H1 (cell line): ENCODE measurements around the gene CCDC9B. TPM values are rescaled to one million over a fixed set of nuclear protein-coding genes. Genes with fewer than 3 reads are reported as not detected.

Source experiments
- CTCF ChIA-PET: fragments of 300-600 bp; sonication (Branson Sonifier 250); formaldehyde crosslinking; loops from one replicate; lab custom pipeline; 2021; ENCODE audit not compliant: partially characterized antibody; lab: Charles Lee
- POLR2A ChIA-PET: fragments of 300-600 bp; sonication (Branson Sonifier 250); formaldehyde crosslinking; loops from one replicate; lab custom pipeline; 2021; ENCODE audit warnings: inconsistent platforms; ENCODE audit not compliant: partially characterized antibody; lab: Charles Lee
- DNase-seq, 2 experiments: peaks; one replicate each; pipeline versions ENCODE4 v3.0.0 to v3.0.0-alpha.2; 2010 to 2022; ENCODE audit warnings: low spot score in 2 of 2, low read depth in 1 of 2, mixed read lengths in 1 of 2
- FAIRE-seq: peaks from 2 replicates; lab custom pipeline; 2011; peaks lifted over from hg19 to GRCh38; lab: Jason Lieb, UNC
- H2AFZ ChIP-seq: 2 replicates; pipeline ENCODE4 v1.8.1; 2012; ENCODE audit warnings: low read length, inconsistent platforms
- H2AK5ac ChIP-seq: 2 replicates; pipeline ENCODE4 v1.6.1; 2013; ENCODE audit warnings: low read depth, low read length
- H2BK120ac ChIP-seq: replicated peaks from 2 replicates; pipeline ENCODE3; 2013; ENCODE audit warnings: low read depth, low read length, inconsistent platforms
- H2BK12ac ChIP-seq: 2 replicates; pipeline ENCODE4 v1.6.1; 2013; ENCODE audit warnings: low read depth, low read length
- H2BK15ac ChIP-seq: 2 replicates; pipeline ENCODE4 v1.6.1; 2013; ENCODE audit warnings: low read length
- H2BK20ac ChIP-seq: 2 replicates; pipeline ENCODE4 v1.6.1; 2013; ENCODE audit warnings: low read length
- H2BK5ac ChIP-seq: 2 replicates; pipeline ENCODE4 v1.6.1; 2013; ENCODE audit warnings: low read depth, low read length
- H3K14ac ChIP-seq: 2 replicates; pipeline ENCODE4 v1.6.1; 2013; ENCODE audit warnings: inconsistent platforms; ENCODE audit not compliant: insufficient read length
- H3K18ac ChIP-seq: 2 replicates; pipeline ENCODE4 v1.6.1; 2013; ENCODE audit warnings: low read length; ENCODE audit errors: extremely low read depth
- H3K23ac ChIP-seq: 2 replicates; pipeline ENCODE4 v1.6.1; 2013; ENCODE audit warnings: inconsistent platforms; ENCODE audit not compliant: insufficient read length
- H3K23me2 ChIP-seq: 2 replicates; pipeline ENCODE4 v1.6.1; 2013; ENCODE audit warnings: low read depth, low read length
- H3K27ac ChIP-seq: 2 replicates; pipeline ENCODE4 v1.6.1; 2011; ENCODE audit warnings: low read depth, low read length, inconsistent platforms
- H3K27me3 ChIP-seq, 4 experiments: replicated peaks in 1 of 4; 1 replicate in 1 of 4; 2 replicates in 3 of 4; pipeline versions ENCODE4 v1.6.1 to v1.8.1; 2011 to 2013; ENCODE audit warnings: low read length in 3 of 4, mild to moderate bottlenecking in 3 of 4, inconsistent platforms in 2 of 4, mixed read lengths in 2 of 4, moderate library complexity in 1 of 4; ENCODE audit not compliant: control insufficient read depth in 3 of 4, insufficient read depth in 3 of 4; ENCODE audit errors: extremely low read depth in 1 of 4
- H3K36me3 ChIP-seq, 4 experiments: 2 replicates each; pipeline versions ENCODE4 v1.6.1 to v1.8.1; 2011 to 2013; ENCODE audit warnings: mild to moderate bottlenecking in 4 of 4, low read length in 3 of 4, moderate library complexity in 2 of 4, control low read depth in 1 of 4, inconsistent platforms in 1 of 4; ENCODE audit not compliant: insufficient read depth in 4 of 4, control insufficient read depth in 2 of 4
- H3K4ac ChIP-seq: replicated peaks from 2 replicates; pipeline ENCODE3; 2013; ENCODE audit warnings: low read length, low read depth, mixed read lengths, inconsistent platforms; ENCODE audit not compliant: insufficient read length
- H3K4me1 ChIP-seq, 4 experiments: replicated peaks in 1 of 4; 1 replicate in 1 of 4; 2 replicates in 3 of 4; pipeline versions ENCODE4 v1.6.1 to v1.8.1; 2011 to 2013; ENCODE audit warnings: low read length in 3 of 4, inconsistent platforms in 2 of 4, mixed read lengths in 1 of 4; ENCODE audit not compliant: insufficient read depth in 4 of 4, control insufficient read depth in 3 of 4
- H3K4me2 ChIP-seq, 2 experiments: 2 replicates each; pipeline versions ENCODE4 v1.6.1 to v1.8.1; 2011 to 2013; ENCODE audit warnings: low read depth in 2 of 2, low read length in 2 of 2, control low read depth in 1 of 2, inconsistent platforms in 1 of 2, mild to moderate bottlenecking in 1 of 2; ENCODE audit not compliant: insufficient read depth in 1 of 2
- H3K4me3 ChIP-seq, 4 experiments: fragments of 200-600, 300-600 bp in 1 of 4; sonication (generic), shearing (Covaris generic), sonication (Bioruptor Twin) in 1 of 4; 2 replicates each; pipeline versions ENCODE4 v1.5.1 to v1.8.1; 2011 to 2016; ENCODE audit warnings: low read length in 4 of 4, low read depth in 3 of 4, control low read depth in 2 of 4, inconsistent platforms in 2 of 4, mild to moderate bottlenecking in 2 of 4, mixed read lengths in 1 of 4, moderate library complexity in 1 of 4; ENCODE audit not compliant: insufficient read depth in 2 of 4; ENCODE audit errors: extremely low read depth in 1 of 4
- H3K56ac ChIP-seq: replicated peaks from 2 replicates; pipeline ENCODE3; 2013; ENCODE audit warnings: low read depth, mild to moderate bottlenecking, mixed read lengths, low read length, inconsistent platforms; ENCODE audit not compliant: insufficient read length
- H3K79me1 ChIP-seq: 2 replicates; pipeline ENCODE4 v1.6.1; 2013; ENCODE audit warnings: low read depth, low read length, control low read depth
- H3K79me2 ChIP-seq, 2 experiments: 2 replicates each; pipeline versions ENCODE4 v1.6.1 to v1.8.1; 2012 to 2013; ENCODE audit warnings: low read length in 2 of 2, mild to moderate bottlenecking in 2 of 2, inconsistent platforms in 1 of 2; ENCODE audit not compliant: insufficient read depth in 2 of 2, control insufficient read depth in 1 of 2
- H3K9ac ChIP-seq, 4 experiments: replicated peaks in 1 of 4; 1 replicate in 1 of 4; 2 replicates in 3 of 4; pipeline versions ENCODE4 v1.6.1 to v1.8.1; 2011 to 2013; ENCODE audit warnings: low read depth in 3 of 4, low read length in 3 of 4, control low read depth in 2 of 4, mild to moderate bottlenecking in 2 of 4, moderate library complexity in 2 of 4, inconsistent platforms in 1 of 4; ENCODE audit errors: extremely low read depth in 1 of 4
- H3K9me3 ChIP-seq, 2 experiments: 2 replicates each; pipeline versions ENCODE4 v1.6.1 to v1.8.1; 2012 to 2013; ENCODE audit warnings: mild to moderate bottlenecking in 2 of 2, moderate library complexity in 2 of 2, control low read depth in 1 of 2, inconsistent platforms in 1 of 2, low read depth in 1 of 2, low read length in 1 of 2, mixed read lengths in 1 of 2; ENCODE audit not compliant: insufficient read depth in 2 of 2
- H4K20me1 ChIP-seq, 2 experiments: replicated peaks in 1 of 2; 2 replicates each; pipeline versions ENCODE3 to v1.8.1; 2011 to 2013; ENCODE audit warnings: inconsistent platforms in 2 of 2, low read length in 2 of 2, mild to moderate bottlenecking in 1 of 2; ENCODE audit not compliant: insufficient read depth in 2 of 2, control insufficient read depth in 1 of 2
- H4K5ac ChIP-seq: 2 replicates; pipeline ENCODE4 v1.6.1; 2013; ENCODE audit warnings: low read length, low read depth, mixed read lengths, inconsistent platforms; ENCODE audit not compliant: insufficient read length
- H4K8ac ChIP-seq: 2 replicates; pipeline ENCODE4 v1.8.0; 2013; ENCODE audit warnings: mild to moderate bottlenecking, moderate library complexity, low read length, inconsistent platforms; ENCODE audit not compliant: insufficient read depth; ENCODE audit errors: extremely low read depth
- H4K91ac ChIP-seq: replicated peaks from 2 replicates; pipeline ENCODE3; 2013; ENCODE audit warnings: low read length, mixed read lengths, inconsistent platforms; ENCODE audit not compliant: insufficient read length
- CTBP2 ChIP-seq: IDR thresholded peaks from 2 replicates; pipeline ENCODE4 v1.7.0; 2011; ENCODE audit warnings: borderline replicate concordance, mild to moderate bottlenecking, moderate library complexity, mixed read lengths, low read length; ENCODE audit not compliant: insufficient read depth, insufficient read length
- FOSL1 ChIP-seq: IDR thresholded peaks from 2 replicates; pipeline ENCODE4 v1.6.1; 2011; ENCODE audit warnings: mild to moderate bottlenecking, low read depth, low read length, moderate library complexity; ENCODE audit not compliant: insufficient read depth
- JUND ChIP-seq: IDR thresholded peaks from 2 replicates; pipeline ENCODE4 v1.6.1; 2011; ENCODE audit warnings: mild to moderate bottlenecking, improper control_type of control experiment, low read length
- KDM1A ChIP-seq: fragments of 200-600, 300-600 bp; sonication (generic); IDR thresholded peaks from 2 replicates; pipeline ENCODE4 v1.7.1; 2016; ENCODE audit warnings: mild to moderate bottlenecking, low read length, borderline replicate concordance
- NRF1 ChIP-seq: IDR thresholded peaks from 2 replicates; pipeline ENCODE4 v1.6.1; 2011; ENCODE audit warnings: mild to moderate bottlenecking, low read depth, low read length, improper control_type of control experiment
- RAD21 ChIP-seq, 2 experiments: IDR thresholded peaks in 1 of 2; conservative IDR thresholded peaks in 1 of 2; 2 replicates each; pipeline ENCODE4 v1.6.1; 2011; ENCODE audit warnings: low read depth in 2 of 2, low read length in 2 of 2, improper control_type of control experiment in 1 of 2, inconsistent platforms in 1 of 2, mild to moderate bottlenecking in 1 of 2, moderate library complexity in 1 of 2
- ZNF274 ChIP-seq: IDR thresholded peaks from 2 replicates; pipeline ENCODE4 v1.7.0; 2012; ENCODE audit warnings: low read length, borderline replicate concordance; ENCODE audit errors: extremely low read depth
- WGBS, 2 experiments: shearing (Covaris generic) in 1 of 2; methylation state at CpG; one replicate each; pipeline versions ENCODE4 v1.1.6 to v1.1.7; 2013 to 2015; ENCODE audit warnings: low lambda C conversion rate in 2 of 2, mixed read lengths in 2 of 2, inconsistent platforms in 1 of 2, low coverage in 1 of 2, missing lambda C conversion rate in 1 of 2; ENCODE audit not compliant: insufficient replicate concordance in 2 of 2, insufficient coverage in 1 of 2, insufficient read length in 1 of 2; ENCODE audit errors: extremely low coverage in 1 of 2, missing lambda C conversion rate in 1 of 2; 5-methylcytosine and 5-hydroxymethylcytosine counted together
- polyA plus RNA-seq, 7 experiments: library from polyadenylated mRNA; depleted of rRNA in 3 of 7; stranded (reverse) in 5 of 7; unstranded in 2 of 7; fragments of >200 nt in 5 of 7; fragments of 200-250 nt in 2 of 7; gene quantifications; 1 replicate in 5 of 7; 2 replicates in 1 of 7; 4 replicates in 1 of 7; pipeline versions ENCODE4 v1.2.1 to v1.2.3, GENCODE V29; 2011 to 2013; ENCODE audit warnings: missing spikeins in 2 of 7, mixed read lengths in 2 of 7
- total RNA-seq: library from RNA; stranded (reverse); fragmentation: NEBNext Ultra II Directional; extraction: Animal tissue kit (Norgen Biotek cat#: 25700); gene quantifications from 2 replicates; pipeline ENCODE4 v1.2.1, GENCODE V29; 2021
- TF ChIP-seq, protein P1 (sequence below): IDR thresholded peaks from 2 replicates; pipeline ENCODE4 v1.6.1; 2012; ENCODE audit warnings: low read length, inconsistent platforms

The CCDC9B gene
- total and polyA plus RNA-seq, 2 of the 8 experiments (the other 6 are each of a cell fraction or from before 2014, with no cell fraction given): 0.45 to 0.78 TPM

DNA sequence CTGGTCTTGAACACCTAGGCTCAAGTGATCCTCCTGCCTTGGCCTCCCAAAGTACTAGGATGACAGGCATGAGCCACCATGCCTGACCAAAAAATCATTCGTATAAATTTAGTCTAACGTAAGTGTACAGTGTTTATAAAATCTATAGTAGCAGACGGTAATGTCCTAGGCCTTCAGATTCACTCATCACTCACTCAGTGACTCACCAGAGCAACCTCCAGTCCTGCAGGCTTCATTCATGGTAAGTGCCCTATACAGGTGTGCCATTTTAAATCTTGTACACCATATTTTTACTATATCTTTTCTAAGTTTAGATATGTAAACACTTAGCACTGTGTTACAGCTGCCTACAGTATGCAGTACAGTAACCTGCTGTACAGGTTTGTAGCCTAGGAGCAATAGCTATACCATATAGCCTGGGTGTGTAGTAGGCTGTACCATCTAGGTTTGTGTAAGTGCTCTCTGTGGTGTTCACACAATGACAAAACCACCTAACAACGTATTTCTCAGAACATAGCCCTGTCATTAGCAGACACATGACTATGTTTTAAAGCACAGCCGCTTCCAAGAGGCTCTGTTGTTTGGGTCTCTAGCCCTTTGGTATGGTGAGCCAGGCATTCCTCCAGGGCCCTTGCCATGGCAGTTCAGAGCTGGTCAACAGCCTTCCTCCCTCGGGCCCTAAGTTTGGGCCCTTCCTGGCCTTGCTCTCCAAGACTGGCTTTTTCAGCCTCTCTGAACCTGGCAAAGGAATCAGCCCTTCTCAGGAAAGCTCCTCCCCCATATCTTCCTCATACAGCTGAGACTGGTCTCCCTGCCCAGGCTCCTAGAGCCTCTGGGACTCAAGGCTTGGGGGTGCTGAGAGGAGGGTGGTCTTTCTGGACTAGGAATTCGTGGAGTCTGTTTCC is 1.9 kb upstream of the CCDC9B start:
- Histone ChIP-seq H3K27ac (no peak overlapping the region), H4K91ac (no peak overlapping the region), H3K23me2 (no peaks in the 10 kb centered on the region), H2AFZ (no peak overlapping the region), H2AK5ac (no peak overlapping the region), H3K4ac (no peak overlapping the region), H3K4me1 (peaks cover 0 to 20% (median 12%) of the 10 kb centered on the region in 4 experiments; a peak in 6 of 7 replicates), H3K36me3 (no peaks in the 10 kb centered on the region), H3K4me3 (no peak overlapping the region), H3K4me2 (no peak overlapping the region), H3K18ac (no peak overlapping the region), H3K79me2 (no peaks in the 10 kb centered on the region), H2BK20ac (no peak overlapping the region), H3K79me1 (no peaks in the 10 kb centered on the region), H2BK120ac (no peak overlapping the region), H2BK12ac (no peak overlapping the region), H3K9ac (no peak overlapping the region), H3K14ac (no peak overlapping the region), H3K56ac (no peak overlapping the region), H4K20me1 (no peaks in the 10 kb centered on the region), H2BK15ac (no peak overlapping the region), H3K27me3 (peaks cover 0 to 4% (median 0%) of the 10 kb centered on the region in 4 experiments; a peak in 1 of 7 replicates), H3K9me3 (no peaks in the 10 kb centered on the region), H4K5ac (no peak overlapping the region), H4K8ac (no peak overlapping the region), H2BK5ac (no peak overlapping the region), H3K23ac (no peak overlapping the region)
- CTCF ChIA-PET: interaction anchor here (0.6 to 27.4 kb wide), 17 partner anchors 10 to 165 kb away, joined by 3 to 584 read pairs (median 16); partner anchors contain the start of genes ANKRD63, DISP2, INAFM2 and KNSTRN
- DNase-seq (no peak), FAIRE-seq (no peak)
- POLR2A ChIA-PET: interaction anchor here (1.1 to 2.5 kb wide), 4 partner anchors 8 to 48 kb away, joined by 3 to 8 read pairs (median 4); no protein-coding TSS in a partner anchor
- WGBS, 2 experiments: 61% methylated on average over 7 of the region's 7 CpGs; no CpG with 5 or more reads in 1 of the 2 experiments
- no peak for TF ChIP-seq RAD21 (IDR thresholded peaks at IDR 0.05 in 1 of 2, conservative IDR thresholded peaks at IDR 0.05 in 1 of 2; ENCODE audit: low read depth in 2 of 2, low read length in 2 of 2)
- TF ChIP-seq KDM1A: no peak
- TF ChIP-seq JUND: no peak
- TF ChIP-seq FOSL1: no peak
- no peak for TF ChIP-seq ZNF274
- TF ChIP-seq, protein P1, sequence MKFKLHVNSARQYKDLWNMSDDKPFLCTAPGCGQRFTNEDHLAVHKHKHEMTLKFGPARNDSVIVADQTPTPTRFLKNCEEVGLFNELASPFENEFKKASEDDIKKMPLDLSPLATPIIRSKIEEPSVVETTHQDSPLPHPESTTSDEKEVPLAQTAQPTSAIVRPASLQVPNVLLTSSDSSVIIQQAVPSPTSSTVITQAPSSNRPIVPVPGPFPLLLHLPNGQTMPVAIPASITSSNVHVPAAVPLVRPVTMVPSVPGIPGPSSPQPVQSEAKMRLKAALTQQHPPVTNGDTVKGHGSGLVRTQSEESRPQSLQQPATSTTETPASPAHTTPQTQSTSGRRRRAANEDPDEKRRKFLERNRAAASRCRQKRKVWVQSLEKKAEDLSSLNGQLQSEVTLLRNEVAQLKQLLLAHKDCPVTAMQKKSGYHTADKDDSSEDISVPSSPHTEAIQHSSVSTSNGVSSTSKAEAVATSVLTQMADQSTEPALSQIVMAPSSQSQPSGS: no peak
- no peak for TF ChIP-seq CTBP2
- no peak for TF ChIP-seq NRF1
